Activated naive CD4-positive, alpha-beta T cell (primary cell): ENCODE results near the gene TXNRD2.

Source experiments
- DNase-seq, 4 experiments: peaks; one replicate each; lab custom pipeline; 2025; lab: John Stamatoyannopoulos, UW

TXNRD2 gene

DNA sequence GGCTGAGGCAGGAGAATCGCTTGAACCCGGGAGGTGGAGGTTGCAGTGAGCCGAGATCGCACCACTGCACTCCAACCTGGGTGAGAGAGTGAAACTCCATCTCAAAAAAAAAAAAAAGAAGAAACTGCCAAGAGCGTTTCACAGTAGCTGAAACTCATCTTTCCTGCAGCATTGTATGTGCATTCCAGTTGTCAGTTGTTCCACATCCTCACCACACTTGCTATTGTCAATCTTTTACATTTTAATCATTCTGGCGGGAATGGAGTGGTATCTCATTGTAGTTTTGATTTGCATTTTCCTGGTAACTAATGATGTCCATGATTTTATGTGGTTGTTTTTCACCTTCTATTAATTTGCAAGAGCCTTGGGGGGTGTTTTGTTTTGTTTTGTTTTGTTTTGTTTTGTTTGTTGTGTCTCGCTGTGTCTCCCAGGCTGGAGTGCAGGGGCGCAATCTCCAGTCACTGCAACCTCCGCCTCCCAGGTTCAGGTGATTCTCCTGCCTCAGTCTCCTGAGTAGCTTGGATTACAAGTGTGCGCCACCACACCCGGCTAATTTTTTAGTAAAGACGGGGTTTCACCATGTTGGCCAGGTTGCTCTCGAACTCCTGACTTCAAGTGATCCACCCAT, 78.9 kb downstream of the TXNRD2 start:
- no peak for DNase-seq

DNA sequence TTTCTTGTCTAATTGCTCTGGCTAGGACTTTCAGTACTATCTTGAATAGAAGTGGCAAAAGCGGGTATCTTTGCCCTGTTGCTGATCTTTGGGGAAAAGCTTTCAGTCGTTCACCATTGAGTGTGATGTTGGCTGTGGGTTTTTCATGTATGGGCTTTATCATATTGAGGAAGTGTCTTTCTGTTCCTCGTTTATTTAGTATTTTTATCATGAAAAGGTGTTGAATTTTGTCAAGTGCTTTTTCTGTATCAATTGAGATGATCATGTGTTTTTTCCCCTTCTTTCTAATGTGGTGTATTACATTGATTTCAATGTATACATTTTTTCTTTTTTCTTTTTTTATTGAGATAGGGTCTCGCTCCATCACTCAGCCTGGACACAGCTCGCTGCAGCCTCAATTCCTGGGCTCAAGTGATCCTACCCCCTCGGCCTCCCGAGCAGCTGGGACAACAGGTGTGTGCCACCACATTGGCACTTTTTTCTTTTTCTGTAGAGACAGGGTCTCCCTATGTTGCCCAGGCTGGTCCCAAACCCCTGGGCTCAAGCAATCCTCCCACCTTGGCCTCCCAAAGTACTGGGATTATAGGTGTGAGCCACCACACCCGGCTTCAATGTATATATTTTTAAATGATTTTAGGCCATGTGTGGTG, 81.6 kb downstream of the TXNRD2 start:
- no peak for DNase-seq

DNA sequence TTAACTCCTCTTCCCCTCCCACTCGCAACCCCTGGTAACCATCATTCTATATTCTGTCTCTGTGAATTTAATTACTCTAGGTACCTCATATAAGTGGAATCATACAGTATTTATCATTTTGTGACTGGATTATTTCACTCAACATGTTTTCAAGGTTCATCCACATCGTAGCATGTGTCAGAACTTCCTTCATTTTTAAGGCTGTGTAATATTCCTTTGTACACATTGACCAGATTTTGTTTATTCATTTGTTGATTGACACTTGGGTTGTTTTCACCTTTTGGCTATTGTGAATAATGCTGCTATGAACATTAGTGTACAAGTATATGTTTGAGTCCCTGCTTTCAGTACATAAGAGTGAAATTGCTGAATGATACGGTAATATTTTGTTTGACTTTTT, 84.2 kb downstream of the TXNRD2 start:
- no peak for DNase-seq

- peak in 2 of 4 experiments; percentile 48 to 55 for DNase-seq
Observed at GRCh38 chr22:19855504-19856409, 85.9 kb downstream of the TXNRD2 start.

DNA sequence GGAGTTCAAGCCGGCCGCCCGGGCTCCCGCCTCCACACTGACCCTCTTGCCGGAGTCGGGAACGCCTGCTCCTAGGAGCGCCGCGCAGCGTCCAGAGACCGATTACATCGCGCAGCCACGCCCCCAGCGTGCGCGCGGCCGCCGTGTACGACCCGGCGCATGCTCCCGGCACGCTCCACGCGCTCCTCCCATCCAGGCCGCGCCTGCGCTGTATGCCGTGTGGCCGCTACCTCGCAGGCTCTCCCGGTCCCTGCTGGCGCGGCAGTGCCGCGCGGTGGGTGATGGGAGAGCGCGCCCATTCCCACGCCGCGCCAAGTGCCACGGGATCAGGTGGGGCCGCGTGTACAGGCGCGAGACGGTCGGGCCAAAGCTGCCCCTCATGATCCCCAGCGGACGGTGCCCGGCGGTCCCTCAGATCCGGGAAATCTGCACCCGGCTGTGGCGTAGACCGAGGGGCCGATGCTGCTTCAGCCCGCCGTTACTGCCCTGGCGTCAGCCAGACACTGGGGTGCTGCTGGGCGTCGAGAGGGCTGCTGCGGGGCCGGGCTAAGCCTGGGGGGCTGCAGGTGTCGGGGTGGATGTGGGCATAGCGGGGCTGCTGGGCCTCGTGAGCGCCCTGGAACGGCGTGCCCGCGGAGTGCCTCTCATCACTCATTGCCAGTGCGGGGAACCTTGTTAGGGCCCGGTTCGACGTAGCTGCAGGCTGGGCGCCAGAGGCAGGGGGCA, 86.7 kb downstream of the TXNRD2 start, which contains the start of the genes GNB1L and RTL10:
Gene GNB1L, minus strand, starts transcription at position 97 of the 726 bp plus-strand sequence. CDS start 33,519 bp downstream, outside the sequence.
Gene RTL10, minus strand, starts transcription at position 97 of the 726 bp plus-strand sequence. CDS start 2,613 bp downstream, outside the sequence.
- peak; percentile 85 to 95 (median 88) for DNase-seq

DNA sequence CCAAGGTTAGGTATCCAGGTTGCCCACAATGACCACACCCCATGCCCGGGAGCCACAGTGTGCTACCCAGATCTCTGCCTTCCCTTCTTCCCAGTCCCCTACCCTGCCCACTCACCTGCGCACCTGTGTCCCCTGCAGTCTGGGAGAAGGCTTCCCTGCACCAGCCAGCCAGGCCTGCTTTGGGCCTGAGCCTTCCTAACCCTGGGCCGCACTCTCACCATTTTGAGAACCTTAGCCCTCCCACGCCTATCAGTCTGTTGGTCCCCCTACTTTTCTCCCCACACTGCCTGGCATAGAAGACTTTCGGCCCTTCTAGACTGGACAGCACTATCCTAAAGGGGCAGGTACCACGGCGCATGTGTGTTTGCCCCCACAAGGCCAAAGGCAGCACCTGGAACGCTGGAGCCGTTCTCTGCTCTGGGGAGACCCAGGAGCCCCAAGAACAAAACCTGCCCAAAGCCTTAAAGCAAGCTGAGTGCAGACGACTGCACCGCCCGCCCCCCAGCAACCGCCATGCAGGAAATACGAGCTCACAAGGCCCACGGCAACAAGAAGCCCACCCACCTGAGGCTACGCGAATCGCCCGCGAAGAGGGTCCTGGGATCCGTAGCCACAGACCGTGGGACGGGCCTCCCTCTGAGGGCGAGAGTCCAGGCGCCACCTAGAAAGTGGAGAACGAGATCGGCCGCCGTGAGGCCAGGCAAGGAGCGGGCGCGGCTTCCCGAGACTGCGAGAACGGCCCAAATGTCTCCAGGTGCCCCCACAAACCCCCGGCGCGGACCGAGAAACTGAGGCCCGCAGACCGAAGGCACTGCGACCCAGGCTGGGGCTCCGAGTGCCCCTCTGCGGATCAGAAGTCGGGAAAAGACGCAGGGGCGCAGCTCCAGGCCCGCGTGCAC, 87.5 kb downstream of the TXNRD2 start:
- DNase-seq: peak in 1 of 4 experiments; percentile 24

GRCh38 chr22:19853058-19853878, 88.3 kb downstream of the TXNRD2 start:
- DNase-seq: no peak

DNA sequence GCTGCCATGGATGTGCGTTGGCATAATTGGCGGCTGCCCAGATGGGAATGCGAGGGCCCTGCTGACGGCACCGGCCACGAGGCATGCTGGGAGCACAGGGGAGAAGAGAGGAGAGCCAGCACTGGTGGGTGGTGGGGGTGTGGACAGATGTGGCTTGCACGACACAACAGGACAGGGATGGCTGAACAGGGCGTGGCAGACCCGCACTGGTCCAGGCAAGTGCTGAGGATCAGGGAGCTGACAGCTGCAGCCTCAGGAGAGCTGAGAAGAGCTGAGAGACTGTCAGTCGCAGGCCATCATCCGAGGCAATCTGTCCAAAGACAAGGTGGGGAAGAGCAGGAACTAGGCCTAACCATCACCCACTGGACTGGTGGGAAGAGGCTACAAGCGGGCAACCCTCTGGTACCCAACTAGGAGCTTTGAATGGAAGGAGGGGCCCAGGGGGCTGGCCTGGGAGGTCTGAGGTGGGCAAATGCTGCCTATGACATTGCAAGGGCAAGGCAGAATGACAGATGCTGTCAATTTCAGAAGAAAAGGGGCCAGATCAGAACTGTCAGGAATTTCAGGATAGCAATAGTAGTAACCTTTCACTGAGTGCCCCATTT, 89.3 kb downstream of the TXNRD2 start:
- DNase-seq: no peak

- DNase-seq: no peak
Observed at GRCh38 chr22:19851291-19852176, 90.1 kb downstream of the TXNRD2 start.

DNA sequence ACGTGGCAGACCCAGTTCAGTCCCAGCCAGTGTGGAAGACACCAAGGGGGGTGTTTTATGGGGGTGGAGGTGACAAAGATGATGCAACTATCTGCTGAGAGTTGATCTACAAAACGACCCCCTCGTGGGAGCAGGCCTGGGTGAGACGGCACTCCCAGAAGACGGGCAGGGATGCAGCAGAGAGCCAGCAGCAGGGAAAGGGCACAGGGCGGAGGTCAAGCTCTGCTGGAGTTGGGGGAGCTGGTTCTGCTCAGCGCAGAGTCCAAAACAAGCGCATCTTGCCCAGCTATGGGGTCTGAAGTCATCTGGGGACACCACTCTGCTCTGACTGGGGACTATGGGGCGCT, 90.9 kb downstream of the TXNRD2 start:
- DNase-seq: no peak

GRCh38 chr22:19849835-19850762, 91.5 kb downstream of the TXNRD2 start:
- DNase-seq: no peak

GRCh38 chr22:19848298-19849224, 93.1 kb downstream of the TXNRD2 start:
- no peak for DNase-seq

DNA sequence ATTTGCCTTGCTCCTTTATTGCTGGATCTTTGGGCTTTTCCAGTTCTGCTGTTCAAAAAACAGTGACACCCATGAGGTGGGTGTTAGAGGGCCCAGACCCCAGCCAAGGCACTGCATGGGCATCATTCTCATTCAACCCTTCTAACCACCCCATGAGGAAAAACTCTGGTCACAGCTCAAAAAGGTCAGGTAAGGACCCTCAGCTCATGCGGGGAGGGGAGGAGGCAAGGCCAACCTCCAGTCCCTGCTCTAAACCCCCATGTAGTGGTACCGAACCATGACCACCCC, 94.3 kb downstream of the TXNRD2 start:
- DNase-seq: no peak

GRCh38 chr22:19846620-19847344, 94.8 kb downstream of the TXNRD2 start:
- DNase-seq: no peak

DNA sequence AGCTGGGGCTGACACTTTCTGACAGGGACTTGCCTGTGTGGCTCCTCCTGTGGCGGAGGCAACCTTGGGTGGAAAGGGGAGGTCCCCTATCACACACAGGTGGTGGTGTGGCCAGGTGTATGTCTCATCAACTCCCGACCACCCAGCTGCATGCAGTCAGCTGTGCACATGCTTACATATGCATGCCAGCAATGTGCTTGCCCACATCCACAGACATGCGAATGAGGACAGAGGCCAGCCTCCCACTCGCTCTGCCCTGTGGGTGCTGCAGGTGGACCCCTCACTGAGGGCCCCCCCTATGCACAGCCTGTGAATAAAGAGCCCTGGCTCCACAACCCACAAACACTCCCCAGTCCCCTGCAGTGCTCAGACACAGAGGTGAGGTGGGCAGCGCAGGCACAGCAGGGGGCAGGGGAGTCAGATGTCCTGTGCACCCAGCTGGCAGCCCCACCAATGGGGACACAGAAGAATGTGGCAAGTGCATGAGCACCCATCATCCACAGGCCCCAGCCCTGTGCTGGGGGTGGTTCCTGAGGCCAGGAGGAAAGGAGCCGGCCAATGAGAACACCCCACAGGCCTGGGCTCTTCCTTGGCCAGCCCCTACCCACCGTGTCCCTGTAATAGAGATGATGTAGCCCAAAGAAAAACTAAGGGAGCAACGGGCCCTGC, 96.4 kb downstream of the TXNRD2 start:
- no peak for DNase-seq
